T-helper 2 cell treated with Interferon-gamma antibody and Interleukin-4, amounts not matched to agents 5 μg/mL and 100 μg/mL, for 36 hours (primary cell): ENCODE data around the gene TUBA4A.
"Not testable (repeated sequence)": the region's sequence is repeated elsewhere in the genome, so short reads cannot be mapped to it uniquely, and the experiment has no call there.

Experiments
- DNase-seq: peaks from one replicate; pipeline ENCODE4 v3.0.0; 2021; ENCODE audit warnings: low spot score
- H3K27ac Mint-ChIP-seq: one replicate; pipeline ENCODE4 v1.8.0; 2021; ENCODE audit warnings: mild to moderate bottlenecking, mixed read lengths
- H3K27me3 Mint-ChIP-seq: one replicate; pipeline ENCODE4 v1.8.0; 2021; ENCODE audit warnings: low read depth, mixed read lengths
- H3K36me3 Mint-ChIP-seq: one replicate; pipeline ENCODE4 v1.8.0; 2021; ENCODE audit warnings: low read depth, mixed read lengths
- H3K4me1 Mint-ChIP-seq: one replicate; pipeline ENCODE4 v1.8.0; 2021; ENCODE audit warnings: low read depth, mixed read lengths
- H3K4me3 Mint-ChIP-seq: one replicate; pipeline ENCODE4 v1.8.0; 2022; ENCODE audit warnings: mild to moderate bottlenecking, moderate library complexity, mixed read lengths
- H3K9me3 Mint-ChIP-seq: one replicate; pipeline ENCODE4 v1.8.0; 2021; ENCODE audit warnings: mixed read lengths

The TUBA4A gene

DNA sequence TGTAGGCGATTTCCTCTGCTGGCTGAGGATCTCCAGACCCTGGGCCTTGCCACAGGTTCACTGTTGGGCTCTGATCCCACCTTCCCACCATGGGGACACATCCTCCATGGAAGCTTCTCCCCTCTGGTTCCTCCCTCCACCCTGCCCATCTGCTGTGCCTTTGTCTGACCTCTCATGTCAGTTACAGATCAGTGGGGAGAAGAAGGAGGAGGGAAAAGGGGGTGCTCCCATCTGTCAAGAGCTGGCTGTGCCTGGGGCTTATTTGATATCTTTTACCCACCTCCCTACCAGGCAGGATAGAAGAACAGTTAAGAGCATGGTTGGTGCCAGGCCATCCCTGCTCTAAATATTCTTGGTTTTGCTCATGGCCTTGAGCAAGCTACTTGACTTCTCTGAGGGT is 13.2 kb upstream of the TUBA4A start:
- no peaks in the 10 kb centered on the region for H3K9me3 Mint-ChIP-seq
- H3K4me1 Mint-ChIP-seq = no peaks in the 10 kb centered on the region
- no peak for DNase-seq
- H3K36me3 Mint-ChIP-seq = no peaks in the 10 kb centered on the region
- H3K27ac Mint-ChIP-seq = no peak overlapping the region
- no peak overlapping the region for H3K4me3 Mint-ChIP-seq
- peaks cover 5% of the 10 kb centered on the region for H3K27me3 Mint-ChIP-seq

DNA sequence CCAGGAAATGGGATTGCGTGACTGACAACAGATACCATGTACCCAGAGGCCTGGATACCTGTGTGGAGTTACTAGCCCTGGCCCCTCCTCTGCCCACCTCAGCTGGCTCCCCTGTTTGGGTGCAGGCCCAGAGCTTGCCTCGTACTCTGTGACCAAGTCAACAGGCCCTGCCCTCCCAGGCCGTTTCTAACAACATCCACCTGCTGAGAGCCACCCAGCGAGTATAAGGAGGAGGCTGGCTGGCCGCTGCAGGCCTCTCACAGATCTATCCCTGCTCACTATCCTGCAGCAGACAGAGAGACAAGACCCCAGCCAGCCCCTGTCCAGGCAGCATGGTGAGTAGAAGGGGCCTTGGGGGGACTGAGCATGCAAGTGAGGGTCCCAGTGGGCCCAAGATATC is 12.5 kb upstream of the TUBA4A start:
- H3K9me3 Mint-ChIP-seq = no peaks in the 10 kb centered on the region
- no peaks in the 10 kb centered on the region for H3K36me3 Mint-ChIP-seq
- H3K27me3 Mint-ChIP-seq = peaks cover 6% of the 10 kb centered on the region
- no peak overlapping the region for H3K4me3 Mint-ChIP-seq
- H3K27ac Mint-ChIP-seq = no peak overlapping the region
- no peak for DNase-seq
- H3K4me1 Mint-ChIP-seq = no peaks in the 10 kb centered on the region

DNA sequence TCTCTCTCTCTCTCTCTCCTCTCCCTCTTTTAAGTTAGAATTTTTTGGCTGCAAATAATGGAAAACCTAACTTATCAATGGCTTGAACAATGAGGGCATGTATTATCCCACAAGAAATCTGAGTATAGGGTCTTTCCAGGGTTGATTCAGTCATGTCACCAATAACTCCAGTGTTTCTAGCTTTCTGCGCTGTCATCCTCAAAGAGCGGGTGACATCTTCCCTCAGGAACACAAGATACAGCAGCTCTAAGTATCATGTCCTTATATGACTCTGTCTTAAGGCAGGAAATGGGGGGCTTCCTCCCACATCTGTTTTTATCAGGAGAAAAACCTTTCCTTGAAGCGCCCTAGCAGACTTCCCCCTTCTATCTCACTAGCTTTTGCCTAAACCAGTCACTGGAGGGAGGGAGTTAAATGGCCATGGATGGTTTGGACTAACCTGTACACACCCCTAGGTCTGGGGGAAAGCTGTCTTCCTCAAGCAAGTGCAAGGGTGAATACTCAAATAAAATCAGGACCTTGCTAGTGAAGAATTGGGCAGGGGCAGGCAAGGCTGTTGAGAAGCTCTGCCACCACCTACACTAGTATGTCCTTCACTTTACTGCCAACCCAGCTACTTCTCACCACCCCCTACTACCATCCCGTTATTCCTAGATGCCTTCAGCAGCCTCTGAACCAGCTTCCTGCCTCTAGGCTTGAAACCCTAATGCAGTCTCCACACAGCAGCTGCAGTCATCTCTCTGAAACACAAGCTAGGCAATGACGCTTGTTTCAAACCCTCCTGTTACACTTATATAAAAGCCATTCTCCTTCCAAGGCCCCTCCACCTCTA is 7.5 kb upstream of the TUBA4A start:
- Mint-ChIP-seq H3K36me3 (no peaks in the 10 kb centered on the region), H3K4me1 (no peaks in the 10 kb centered on the region), H3K27me3 (peaks cover 22% of the 10 kb centered on the region), H3K27ac (no peak overlapping the region), H3K9me3 (no peaks in the 10 kb centered on the region), H3K4me3 (no peak overlapping the region)
- no peak for DNase-seq

DNA sequence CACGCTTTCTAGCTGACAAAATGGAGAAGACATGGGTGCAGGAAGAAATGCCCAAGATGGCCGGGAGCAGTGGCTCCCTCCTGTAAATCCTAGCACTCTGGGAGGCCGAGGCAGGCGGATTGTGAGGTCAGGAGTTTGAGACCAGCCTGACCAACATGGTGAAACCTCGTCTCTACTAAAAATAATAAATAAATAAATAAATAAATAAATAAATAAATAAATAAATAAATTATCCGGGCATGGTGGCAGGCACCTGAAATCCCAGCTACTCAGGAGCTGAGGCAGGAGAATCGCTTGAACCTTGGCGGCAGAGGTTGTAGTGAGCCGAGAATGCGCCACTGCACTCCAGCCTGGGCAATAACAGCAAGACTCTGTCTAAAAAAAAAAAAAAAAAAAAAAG is 5.2 kb upstream of the TUBA4A start:
- not testable (repeated sequence) for H3K27ac Mint-ChIP-seq, H3K4me3 Mint-ChIP-seq, DNase-seq, H3K36me3 Mint-ChIP-seq, H3K9me3 Mint-ChIP-seq
- H3K27me3 Mint-ChIP-seq = peaks cover 25% of the 10 kb centered on the region
- peaks cover 11% of the 10 kb centered on the region for H3K4me1 Mint-ChIP-seq

DNA sequence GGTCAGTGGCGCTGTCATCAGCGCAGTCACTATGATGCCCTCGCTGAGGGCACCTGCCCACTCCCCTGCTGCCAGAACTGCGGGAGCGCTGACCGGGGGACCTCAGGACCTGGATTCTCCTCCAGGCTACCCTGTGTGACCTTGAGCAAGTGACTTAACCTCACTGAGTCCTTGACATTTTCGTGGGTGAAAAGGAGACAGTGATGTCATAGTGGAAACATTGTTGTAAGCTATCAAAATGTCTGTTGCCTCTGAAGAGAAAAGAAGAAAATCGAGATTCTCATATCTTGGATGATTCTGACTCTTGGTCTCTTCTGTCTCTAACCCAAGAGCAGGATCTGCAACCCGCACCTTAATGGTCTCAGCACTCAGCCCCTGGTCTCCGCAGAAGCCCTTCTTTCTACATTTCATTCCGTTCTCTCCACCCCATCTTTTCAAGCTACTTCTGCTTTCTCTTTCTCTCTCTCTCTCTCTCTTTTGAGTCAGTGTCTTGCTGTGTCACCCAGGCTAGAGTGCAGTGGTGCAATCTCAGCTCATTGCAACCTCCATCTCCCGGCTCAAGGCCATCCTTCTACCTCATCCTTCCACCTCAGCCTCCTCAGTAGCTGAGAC is 978 bp upstream of the TUBA4A start:
- peaks cover 32% of the 10 kb centered on the region for H3K4me1 Mint-ChIP-seq
- peaks cover 34% of the 10 kb centered on the region for H3K36me3 Mint-ChIP-seq
- peak overlapping the region; percentile 70 for H3K4me3 Mint-ChIP-seq
- peaks cover 10% of the 10 kb centered on the region for H3K27me3 Mint-ChIP-seq
- peak overlapping the region; percentile 90 for H3K27ac Mint-ChIP-seq
- H3K9me3 Mint-ChIP-seq = no peaks in the 10 kb centered on the region
- DNase-seq = peak; percentile 54

DNA sequence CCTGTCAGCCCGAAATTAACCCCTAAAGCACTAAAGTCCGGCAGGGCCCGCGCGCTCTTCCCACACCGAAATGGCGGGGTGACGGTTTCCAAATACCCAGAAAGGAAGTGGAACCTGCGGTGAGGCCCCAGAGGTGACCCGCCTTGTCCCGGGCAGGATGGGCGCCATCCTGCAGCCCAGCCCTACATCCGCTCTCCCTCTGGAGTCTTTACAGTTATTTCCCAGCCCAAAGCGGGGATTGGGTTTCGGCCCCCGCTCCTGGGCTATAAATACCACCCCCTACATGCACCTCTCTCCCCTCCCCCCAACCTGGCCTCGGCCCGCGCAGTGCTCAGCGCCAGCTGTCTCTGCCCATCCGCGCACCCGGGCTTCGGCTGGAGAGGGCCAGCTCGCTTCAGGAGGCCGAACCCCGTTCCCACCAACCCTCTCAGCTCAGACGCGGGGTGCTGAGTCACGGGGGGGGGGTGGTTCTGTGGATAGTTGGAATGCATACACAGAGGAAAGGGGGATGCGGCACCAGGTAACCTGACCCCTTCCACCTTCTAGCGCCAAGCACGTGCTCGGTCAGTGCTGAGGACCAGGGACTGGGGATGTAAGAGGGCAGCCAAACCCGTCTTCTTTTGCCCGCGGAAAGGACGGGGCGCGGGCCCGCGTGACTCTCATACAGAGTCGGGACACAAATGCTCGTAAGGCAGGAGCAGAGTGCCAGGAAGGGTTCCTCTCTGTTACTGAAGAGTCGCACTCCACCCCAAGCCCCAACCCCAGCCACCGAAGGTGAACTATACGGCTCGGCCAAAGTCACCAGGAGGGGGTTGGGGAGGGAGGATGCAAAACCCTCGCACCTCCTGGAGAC is 592 bp downstream of the TUBA4A start, which contains the start of gene TUBA4B:
Gene TUBA4B, plus strand, starts transcription at position 344 of the 853 bp plus-strand sequence. Its CDS starts 165 bp downstream, at position 509.
- peaks cover 50% of the 10 kb centered on the region for H3K36me3 Mint-ChIP-seq
- peak within 1 kb of the TSS; percentile 98 for H3K4me3 Mint-ChIP-seq
- peak within 1 kb of the TSS; percentile 90 for H3K27ac Mint-ChIP-seq
- peak; percentile 63 for DNase-seq
- no peaks in the 10 kb centered on the region for H3K9me3 Mint-ChIP-seq
- H3K27me3 Mint-ChIP-seq = peaks cover 3% of the 10 kb centered on the region
- H3K4me1 Mint-ChIP-seq = peaks cover 48% of the 10 kb centered on the region

DNA sequence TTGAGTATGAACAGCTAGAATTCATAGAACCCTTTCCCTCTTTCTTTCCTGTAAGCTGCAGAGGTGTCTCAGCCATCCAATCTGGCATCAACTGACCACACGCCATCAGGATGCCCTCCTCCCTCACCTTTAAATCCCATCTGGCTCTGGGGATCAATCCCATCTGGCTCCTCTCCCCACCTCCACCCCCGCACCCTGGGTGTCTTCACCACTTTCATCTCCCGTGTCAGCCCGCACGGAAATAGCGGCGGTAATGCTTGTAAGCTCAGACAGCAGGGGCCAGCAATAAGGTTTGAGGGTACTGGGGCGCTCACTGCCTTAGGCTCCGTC is 1.2 kb downstream of the TUBA4A start:
- peaks cover 56% of the 10 kb centered on the region for H3K36me3 Mint-ChIP-seq
- peak overlapping the region; percentile 89 for H3K27ac Mint-ChIP-seq
- H3K27me3 Mint-ChIP-seq = peaks cover 3% of the 10 kb centered on the region
- peaks cover 54% of the 10 kb centered on the region for H3K4me1 Mint-ChIP-seq
- peak overlapping the region; percentile 98 for H3K4me3 Mint-ChIP-seq
- no peaks in the 10 kb centered on the region for H3K9me3 Mint-ChIP-seq
- DNase-seq = no peak

DNA sequence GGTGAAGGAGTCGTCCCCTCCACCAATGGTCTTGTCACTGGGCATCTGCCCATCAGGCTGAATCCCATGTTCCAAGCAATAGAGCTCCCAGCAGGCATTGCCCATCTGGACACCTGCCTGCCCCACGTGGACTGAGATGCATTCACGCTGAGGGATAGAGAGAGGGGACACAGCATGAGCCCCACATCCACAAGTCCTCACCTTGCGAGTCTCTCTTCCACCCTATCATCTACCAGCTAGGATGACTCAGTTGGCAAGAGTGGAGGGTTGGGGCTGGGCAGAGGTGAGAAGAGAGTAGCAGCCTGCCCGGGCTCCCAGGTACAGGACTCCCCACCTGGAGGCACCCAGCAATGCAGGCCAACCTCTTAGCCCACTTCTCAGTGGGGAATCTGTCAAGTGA is 1.6 kb downstream of the TUBA4A start:
- Mint-ChIP-seq H3K9me3 (no peaks in the 10 kb centered on the region), H3K27ac (peak overlapping the region; percentile 89), H3K27me3 (peaks cover 3% of the 10 kb centered on the region), H3K4me3 (peak overlapping the region; percentile 98), H3K36me3 (peaks cover 60% of the 10 kb centered on the region), H3K4me1 (peaks cover 58% of the 10 kb centered on the region)
- DNase-seq = no peak

DNA sequence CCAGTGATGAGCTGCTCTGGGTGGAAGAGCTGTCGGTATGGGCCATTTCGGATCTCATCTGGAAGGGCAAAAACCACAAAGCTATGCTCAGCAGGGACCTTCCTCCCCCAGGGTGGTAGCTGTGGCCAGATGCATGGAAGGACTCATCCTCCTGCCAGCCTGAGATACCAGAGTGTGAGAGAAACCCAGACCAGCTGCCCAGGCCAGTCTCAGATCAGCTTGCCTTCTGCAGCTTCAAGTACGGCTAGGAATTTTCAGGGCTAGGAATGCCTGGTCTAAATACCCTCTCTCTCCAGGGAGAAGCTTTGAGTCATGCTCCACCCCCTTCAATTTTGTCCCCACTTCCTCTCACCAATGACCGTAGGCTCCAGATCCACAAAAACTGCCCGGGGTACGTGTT is 2.1 kb downstream of the TUBA4A start:
- peaks cover 63% of the 10 kb centered on the region for H3K4me1 Mint-ChIP-seq
- no peaks in the 10 kb centered on the region for H3K9me3 Mint-ChIP-seq
- H3K27me3 Mint-ChIP-seq = peaks cover 3% of the 10 kb centered on the region
- H3K27ac Mint-ChIP-seq = peak overlapping the region; percentile 89
- no peak for DNase-seq
- H3K4me3 Mint-ChIP-seq = peak overlapping the region; percentile 98
- H3K36me3 Mint-ChIP-seq = peaks cover 64% of the 10 kb centered on the region

DNA sequence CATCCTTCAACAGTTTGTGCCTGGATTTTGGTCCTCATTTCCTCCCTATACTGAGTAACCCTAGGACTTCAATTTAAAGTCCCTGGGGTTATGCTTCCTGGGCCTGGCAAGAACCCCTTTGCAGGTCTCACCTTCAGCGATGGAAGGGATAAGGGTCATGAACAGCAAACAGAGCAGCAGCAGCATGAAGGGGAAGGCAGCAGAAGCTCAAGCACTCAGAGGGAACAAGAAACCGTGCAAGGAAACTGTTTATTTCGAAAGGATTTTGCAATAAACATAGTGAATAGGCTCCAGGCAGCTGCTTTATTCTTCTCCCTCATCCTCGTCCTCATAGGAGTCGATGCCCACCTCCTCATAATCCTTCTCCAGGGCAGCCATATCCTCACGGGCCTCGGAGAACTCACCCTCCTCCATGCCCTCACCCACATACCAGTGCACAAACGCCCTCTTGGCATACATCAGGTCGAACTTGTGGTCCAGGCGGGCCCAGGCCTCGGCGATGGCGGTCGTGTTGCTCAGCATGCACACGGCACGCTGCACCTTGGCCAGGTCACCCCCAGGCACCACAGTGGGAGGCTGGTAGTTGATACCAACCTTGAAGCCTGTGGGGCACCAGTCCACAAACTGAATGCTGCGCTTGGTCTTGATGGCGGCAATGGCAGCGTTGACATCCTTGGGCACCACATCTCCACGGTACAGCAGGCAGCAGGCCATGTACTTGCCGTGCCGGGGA is 3.5 kb downstream of the TUBA4A start:
- no peak for DNase-seq
- Mint-ChIP-seq H3K4me3 (peak overlapping the region; percentile 98), H3K9me3 (no peaks in the 10 kb centered on the region), H3K4me1 (peaks cover 66% of the 10 kb centered on the region), H3K27ac (peak overlapping the region; percentile 91), H3K27me3 (no peaks in the 10 kb centered on the region), H3K36me3 (peaks cover 68% of the 10 kb centered on the region)

DNA sequence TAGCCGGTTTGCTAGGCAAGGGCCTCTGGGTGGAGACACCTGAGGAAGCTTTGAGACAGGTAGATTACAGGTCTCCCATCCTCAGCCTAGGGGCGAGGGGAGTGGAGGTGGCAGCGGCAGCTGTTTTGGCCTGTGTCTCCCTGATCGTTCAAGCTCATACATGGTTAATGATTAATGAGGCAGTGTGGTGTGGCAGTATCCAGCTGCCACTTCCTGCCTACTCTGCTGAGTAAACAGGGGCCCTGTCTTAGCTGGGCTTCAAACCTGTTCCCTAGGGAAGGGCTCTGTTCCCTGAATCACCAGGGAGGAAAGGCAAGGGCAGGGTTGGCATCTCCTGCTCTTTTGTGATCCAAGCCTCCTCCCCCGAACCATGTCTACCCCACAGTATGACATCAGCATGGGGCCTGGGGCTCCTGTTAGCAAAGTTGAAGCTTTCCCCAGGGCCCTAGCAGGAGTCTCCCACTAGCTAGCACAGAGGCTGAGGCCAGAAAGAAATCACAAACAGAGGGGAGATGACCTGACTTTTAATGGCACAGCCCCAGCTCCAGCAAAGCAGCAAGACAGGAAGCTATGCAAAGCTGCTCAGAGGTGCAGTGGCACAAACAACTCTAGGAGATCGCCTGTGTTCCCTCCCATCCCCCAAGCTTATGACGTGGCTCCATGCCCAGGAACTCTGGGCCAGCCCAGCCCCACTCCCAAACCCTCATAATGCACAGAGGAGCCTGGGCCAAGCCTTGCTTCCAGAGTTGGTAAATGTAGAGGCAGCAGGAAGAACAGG is 4.3 kb downstream of the TUBA4A start:
- H3K27ac Mint-ChIP-seq = peak overlapping the region; percentile 91
- H3K9me3 Mint-ChIP-seq = no peaks in the 10 kb centered on the region
- peaks cover 68% of the 10 kb centered on the region for H3K36me3 Mint-ChIP-seq
- no peaks in the 10 kb centered on the region for H3K27me3 Mint-ChIP-seq
- DNase-seq = no peak
- peak overlapping the region; percentile 98 for H3K4me3 Mint-ChIP-seq
- H3K4me1 Mint-ChIP-seq = peaks cover 66% of the 10 kb centered on the region

DNA sequence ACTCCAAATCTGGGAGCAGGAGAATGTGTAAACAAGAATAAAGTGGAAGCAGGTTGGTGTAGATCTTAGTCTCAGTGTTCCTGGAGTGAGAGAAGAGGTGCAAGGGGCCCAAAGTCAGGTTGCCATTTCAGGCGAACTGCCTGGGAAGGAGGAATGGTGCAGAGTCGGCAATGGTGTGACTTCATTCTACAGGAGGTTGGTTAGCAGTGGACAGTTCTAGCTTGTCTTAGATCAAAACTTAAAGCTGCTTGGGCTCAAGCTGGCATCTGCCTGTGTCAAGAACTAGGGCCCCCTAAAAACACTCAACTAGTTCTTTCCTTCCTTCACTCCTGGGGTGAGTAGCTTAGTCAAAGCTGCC is 4.9 kb downstream of the TUBA4A start:
- Mint-ChIP-seq H3K27ac (peak overlapping the region; percentile 91), H3K4me1 (peaks cover 69% of the 10 kb centered on the region), H3K9me3 (no peaks in the 10 kb centered on the region), H3K4me3 (peak overlapping the region; percentile 98), H3K27me3 (no peaks in the 10 kb centered on the region), H3K36me3 (peaks cover 68% of the 10 kb centered on the region)
- no peak for DNase-seq
